Ascending aorta (tissue), 1 donor: ENCODE measurements around the gene DCXR. TPM values are rescaled to one million over a fixed set of nuclear protein-coding genes. Genes with fewer than 3 reads are reported as not detected.

ENCODE experiments used
- total RNA-seq: library from RNA; depleted of rRNA; stranded (reverse); fragments of >200 nt; gene quantifications from one replicate; pipeline ENCODE4 v1.1.0, GENCODE V29; 2016

The DCXR gene
- total RNA-seq, 1 donor from 2014 or later = 160 TPM

Other genes starting within 250 kb of the DCXR start
- gene GCGR, start 233.5 kb downstream of the DCXR start, total RNA-seq = not detected
- 149 TPM for gene MCRIP1, start 204.4 kb downstream of the DCXR start, total RNA-seq
- not detected for gene PPP1R27, start 202.6 kb downstream of the DCXR start, total RNA-seq
- 670 TPM for gene P4HB, start 177.2 kb downstream of the DCXR start, total RNA-seq
- 314 TPM for gene ARHGDIA, start 166.4 kb downstream of the DCXR start, total RNA-seq
- gene ALYREF, start 146.1 kb downstream of the DCXR start, total RNA-seq = 31.8 TPM
- gene ANAPC11, start 146.0 kb downstream of the DCXR start, total RNA-seq = 108 TPM
- gene NPB, start 135.5 kb downstream of the DCXR start, total RNA-seq = 1.5 TPM
- gene PCYT2, start 126.3 kb downstream of the DCXR start, total RNA-seq = 81.1 TPM
- gene SIRT7, start 119.5 kb downstream of the DCXR start, total RNA-seq = 32.6 TPM
- 28.7 TPM for gene MAFG, start 110.0 kb downstream of the DCXR start, total RNA-seq
- gene PYCR1, start 100.4 kb downstream of the DCXR start, total RNA-seq = 31.5 TPM
- gene MYADML2, start 90.5 kb downstream of the DCXR start, total RNA-seq = not detected
- gene NOTUM, start 76.5 kb downstream of the DCXR start, total RNA-seq = not detected
- gene ASPSCR1, start 60.1 kb downstream of the DCXR start, total RNA-seq = 45.1 TPM
- gene CENPX, start 14.8 kb downstream of the DCXR start, total RNA-seq = 41.3 TPM
- gene LRRC45, start 14.4 kb downstream of the DCXR start, total RNA-seq = 2.0 TPM
- gene RAC3, start 6.0 kb downstream of the DCXR start, total RNA-seq = not detected
- 73.7 TPM for gene RFNG, start 14.1 kb upstream of the DCXR start, total RNA-seq
- gene GPS1, start 14.2 kb upstream of the DCXR start, total RNA-seq = 42.1 TPM
- gene DUS1L, start 28.1 kb upstream of the DCXR start, total RNA-seq = 111 TPM
- gene FASN, start 60.5 kb upstream of the DCXR start, total RNA-seq = 90.9 TPM
- gene CCDC57, start 175.1 kb upstream of the DCXR start, total RNA-seq = 12.8 TPM
- gene SLC16A3, start 191.3 kb upstream of the DCXR start, total RNA-seq = 253 TPM
- 86.8 TPM for gene CSNK1D, start 236.0 kb upstream of the DCXR start, total RNA-seq